ENCODE measurements around the gene USF2.
"Not testable (repeated sequence)": the region's sequence is repeated elsewhere in the genome, so short reads cannot be mapped to it uniquely, and the experiment has no call there.

The USF2 gene, protein sequence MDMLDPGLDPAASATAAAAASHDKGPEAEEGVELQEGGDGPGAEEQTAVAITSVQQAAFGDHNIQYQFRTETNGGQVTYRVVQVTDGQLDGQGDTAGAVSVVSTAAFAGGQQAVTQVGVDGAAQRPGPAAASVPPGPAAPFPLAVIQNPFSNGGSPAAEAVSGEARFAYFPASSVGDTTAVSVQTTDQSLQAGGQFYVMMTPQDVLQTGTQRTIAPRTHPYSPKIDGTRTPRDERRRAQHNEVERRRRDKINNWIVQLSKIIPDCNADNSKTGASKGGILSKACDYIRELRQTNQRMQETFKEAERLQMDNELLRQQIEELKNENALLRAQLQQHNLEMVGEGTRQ

DNA sequence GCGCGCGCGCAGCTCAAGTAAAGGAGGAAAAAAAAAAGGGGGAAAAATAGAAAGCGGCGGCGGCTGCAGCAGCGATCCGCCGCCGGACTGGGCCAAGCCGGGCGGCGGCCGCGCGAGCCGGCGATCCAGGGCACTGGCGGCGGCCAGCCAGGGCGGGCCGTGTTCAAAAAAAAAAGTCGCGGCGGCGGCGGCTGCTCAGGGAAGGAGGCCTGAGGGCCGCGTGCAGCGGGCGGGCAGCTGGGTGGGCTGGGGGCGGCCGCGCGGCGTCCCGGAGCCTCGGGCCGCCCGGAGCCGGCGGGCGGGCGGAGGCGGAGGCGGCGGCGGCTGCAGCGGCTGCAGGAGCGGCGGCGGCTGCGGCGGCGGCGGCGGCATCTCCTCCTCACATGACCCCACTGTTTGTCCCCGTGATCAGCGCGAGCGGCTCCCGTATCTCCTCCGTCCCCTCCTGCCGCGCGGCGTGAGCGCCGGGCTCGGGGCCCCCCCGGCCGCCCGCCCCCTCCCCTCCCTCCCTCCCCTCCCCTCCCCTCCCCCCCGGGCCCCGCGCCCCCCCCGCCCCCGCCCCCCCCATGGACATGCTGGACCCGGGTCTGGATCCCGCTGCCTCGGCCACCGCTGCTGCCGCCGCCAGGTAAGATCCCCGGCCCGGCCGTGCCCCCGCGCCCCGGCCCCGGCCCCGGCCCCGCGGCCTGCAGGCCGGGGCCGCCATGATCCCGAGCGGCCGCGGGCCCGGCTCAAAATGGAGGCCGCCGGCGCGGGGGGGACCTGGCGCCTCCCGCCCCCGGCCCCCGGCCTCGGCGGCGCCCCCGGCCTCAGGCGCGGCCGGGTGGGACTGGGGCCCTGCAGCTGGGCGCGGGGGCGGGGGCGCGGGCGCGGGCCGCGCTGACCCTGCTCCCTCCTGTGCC is at the start of gene USF2:
USF2 (plus strand) TSS at position 427 of the 902 bp plus-strand sequence; CDS start at position 567, 140 bp downstream.
- Histone ChIP-seq H3K9ac (ENCODE audit: low read length) (peak within 1 kb of the TSS; percentile 98), H3K4me1 (ENCODE audit: low read length) (peaks cover 47% of the 10 kb centered on the region), H3K79me2 (ENCODE audit: low read length) (peaks cover 18% of the 10 kb centered on the region), H2AFZ (ENCODE audit: low read depth, low read length) (peak within 1 kb of the TSS; percentile 32; the same call in 1 of the 2 replicates), H3K9me3 (ENCODE audit: insufficient read depth, low read length) (no peaks in the 10 kb centered on the region), H3K27me3 (ENCODE audit: low read depth, low read length) (no peaks in the 10 kb centered on the region), H4K20me1 (ENCODE audit: insufficient read depth, low read length) (no peaks in the 10 kb centered on the region), H3K36me3 (replicated peaks; ENCODE audit: low read depth, low read length) (peaks cover 40% of the 10 kb centered on the region), H3K4me3 (ENCODE audit: low read length) (peak within 1 kb of the TSS; percentile 90), H3K4me2 (ENCODE audit: low read length) (peak within 1 kb of the TSS; percentile 82), H3K27ac (ENCODE audit: low read length) (peak within 1 kb of the TSS; percentile 73)
- TF ChIP-seq, protein P1, sequence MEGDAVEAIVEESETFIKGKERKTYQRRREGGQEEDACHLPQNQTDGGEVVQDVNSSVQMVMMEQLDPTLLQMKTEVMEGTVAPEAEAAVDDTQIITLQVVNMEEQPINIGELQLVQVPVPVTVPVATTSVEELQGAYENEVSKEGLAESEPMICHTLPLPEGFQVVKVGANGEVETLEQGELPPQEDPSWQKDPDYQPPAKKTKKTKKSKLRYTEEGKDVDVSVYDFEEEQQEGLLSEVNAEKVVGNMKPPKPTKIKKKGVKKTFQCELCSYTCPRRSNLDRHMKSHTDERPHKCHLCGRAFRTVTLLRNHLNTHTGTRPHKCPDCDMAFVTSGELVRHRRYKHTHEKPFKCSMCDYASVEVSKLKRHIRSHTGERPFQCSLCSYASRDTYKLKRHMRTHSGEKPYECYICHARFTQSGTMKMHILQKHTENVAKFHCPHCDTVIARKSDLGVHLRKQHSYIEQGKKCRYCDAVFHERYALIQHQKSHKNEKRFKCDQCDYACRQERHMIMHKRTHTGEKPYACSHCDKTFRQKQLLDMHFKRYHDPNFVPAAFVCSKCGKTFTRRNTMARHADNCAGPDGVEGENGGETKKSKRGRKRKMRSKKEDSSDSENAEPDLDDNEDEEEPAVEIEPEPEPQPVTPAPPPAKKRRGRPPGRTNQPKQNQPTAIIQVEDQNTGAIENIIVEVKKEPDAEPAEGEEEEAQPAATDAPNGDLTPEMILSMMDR (IDR thresholded peaks at IDR 0.05; ENCODE audit: low read depth, low read length), result no peak
- no peak for TF ChIP-seq EZH2phosphoT487 (IDR thresholded peaks at IDR 0.05; ENCODE audit: low read depth)

DNA sequence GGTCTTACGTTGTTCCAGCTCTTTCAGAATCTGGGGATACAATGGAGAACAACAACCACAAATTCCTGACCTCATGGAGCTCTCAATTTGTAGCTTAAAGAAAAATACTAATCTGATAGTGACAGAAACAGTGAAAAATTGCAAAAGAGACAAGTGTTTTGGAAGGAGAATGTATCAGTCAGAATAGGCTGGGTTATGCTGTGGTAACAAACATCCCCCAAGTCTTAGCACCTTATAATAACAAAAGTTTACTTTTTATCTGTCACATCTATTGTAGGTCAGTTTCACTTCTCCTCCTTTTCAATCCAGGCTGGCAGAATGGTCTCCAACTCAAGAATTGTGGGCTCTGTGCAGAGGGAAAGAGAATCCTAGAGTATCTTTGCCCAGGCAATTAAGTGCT is 49.8 kb upstream of the USF2 start:
- no peaks in the 10 kb centered on the region for H4K20me1 ChIP-seq (ENCODE audit: insufficient read depth, low read length)
- no peaks in the 10 kb centered on the region for H3K36me3 ChIP-seq (replicated peaks; ENCODE audit: low read depth, low read length)
- no peaks in the 10 kb centered on the region for H3K27me3 ChIP-seq (ENCODE audit: low read depth, low read length)
- H3K27ac ChIP-seq (ENCODE audit: low read length), result no peak overlapping the region
- peaks cover 7% of the 10 kb centered on the region; the same call in 1 of the 2 replicates for H3K9me3 ChIP-seq (ENCODE audit: insufficient read depth, low read length)
- H3K79me2 ChIP-seq (ENCODE audit: low read length), result no peaks in the 10 kb centered on the region
- H2AFZ ChIP-seq (ENCODE audit: low read depth, low read length), result no peak overlapping the region
- H3K4me1 ChIP-seq (ENCODE audit: low read length), result peaks cover 22% of the 10 kb centered on the region
- H3K4me2 ChIP-seq (ENCODE audit: low read length), result no peak overlapping the region
- H3K4me3 ChIP-seq (ENCODE audit: low read length), result no peak overlapping the region
- H3K9ac ChIP-seq (ENCODE audit: low read length), result no peak overlapping the region
- TF ChIP-seq, protein P1 (IDR thresholded peaks at IDR 0.05; ENCODE audit: low read depth, low read length), result no peak
- TF ChIP-seq EZH2phosphoT487 (IDR thresholded peaks at IDR 0.05; ENCODE audit: low read depth), result no peak

DNA sequence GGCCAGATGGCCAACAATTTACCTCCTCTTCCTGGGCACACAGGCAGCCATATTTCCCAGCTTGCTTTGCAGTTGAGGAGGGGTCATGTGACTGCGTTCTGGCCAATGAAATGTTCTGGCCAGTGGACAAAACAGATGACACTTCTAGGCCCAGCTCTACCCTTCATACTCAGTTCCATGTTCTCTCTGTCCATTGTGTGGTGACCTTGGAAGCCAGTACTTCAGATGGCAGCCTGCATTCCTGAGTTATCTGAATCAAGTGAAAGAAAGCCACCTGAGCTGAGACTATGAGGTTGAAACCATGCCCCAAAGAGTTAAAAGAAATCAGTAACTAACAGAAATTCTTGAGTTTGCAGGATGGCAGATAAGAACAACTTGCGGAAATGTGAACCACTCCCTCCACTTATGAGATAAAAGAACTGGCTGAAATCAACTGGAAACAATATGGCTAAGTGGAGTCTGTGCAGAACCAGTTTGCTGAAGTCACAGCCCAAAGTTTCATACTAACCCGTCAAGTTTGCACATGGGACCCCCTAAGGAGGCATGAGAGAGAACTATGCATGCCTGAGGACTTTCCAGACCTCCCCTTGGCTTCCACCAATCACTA is 48.3 kb upstream of the USF2 start:
- H4K20me1 ChIP-seq (ENCODE audit: insufficient read depth, low read length), result no peaks in the 10 kb centered on the region
- H3K9ac ChIP-seq (ENCODE audit: low read length), result no peak overlapping the region
- no peak overlapping the region for H3K4me2 ChIP-seq (ENCODE audit: low read length)
- no peaks in the 10 kb centered on the region for H3K27me3 ChIP-seq (ENCODE audit: low read depth, low read length)
- H3K36me3 ChIP-seq (replicated peaks; ENCODE audit: low read depth, low read length), result no peaks in the 10 kb centered on the region
- no peaks in the 10 kb centered on the region for H3K79me2 ChIP-seq (ENCODE audit: low read length)
- no peak overlapping the region for H3K4me3 ChIP-seq (ENCODE audit: low read length)
- H3K9me3 ChIP-seq (ENCODE audit: insufficient read depth, low read length), result peaks cover 7% of the 10 kb centered on the region; the same call in 1 of the 2 replicates
- peaks cover 14% of the 10 kb centered on the region for H3K4me1 ChIP-seq (ENCODE audit: low read length)
- H2AFZ ChIP-seq (ENCODE audit: low read depth, low read length), result no peak overlapping the region
- no peak for TF ChIP-seq EZH2phosphoT487 (IDR thresholded peaks at IDR 0.05; ENCODE audit: low read depth)
- TF ChIP-seq, protein P1 (IDR thresholded peaks at IDR 0.05; ENCODE audit: low read depth, low read length), result no peak
- H3K27ac ChIP-seq (ENCODE audit: low read length), result no peak overlapping the region

DNA sequence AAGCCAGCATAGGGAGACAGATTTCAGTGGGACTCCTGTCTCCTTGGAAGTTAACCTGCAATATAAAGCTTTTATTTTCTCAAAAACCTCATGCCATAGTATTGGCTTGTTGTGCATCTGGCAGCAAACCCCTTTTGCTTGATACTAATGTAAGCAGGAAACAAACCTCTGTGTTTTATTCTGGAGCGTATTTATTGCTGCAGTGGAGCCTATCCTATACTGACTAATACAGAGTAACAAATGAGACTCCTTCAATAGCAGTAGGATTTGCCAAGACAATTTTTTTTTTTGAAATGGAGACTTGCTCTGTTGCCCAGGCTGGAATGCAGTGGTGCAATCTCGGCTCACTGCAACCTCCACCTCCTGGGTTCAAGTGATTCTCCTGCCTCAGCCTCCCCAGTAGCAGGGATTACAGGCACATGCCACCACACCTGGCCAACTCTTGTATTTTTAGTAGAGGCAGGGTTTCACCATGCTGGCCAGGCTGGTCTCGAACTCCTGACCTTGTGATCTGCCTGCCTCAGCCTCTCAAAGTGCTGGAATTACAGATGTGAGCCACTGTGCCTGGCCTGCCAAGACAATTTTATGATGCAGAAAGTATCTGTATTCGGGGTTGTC is 47.7 kb upstream of the USF2 start:
- not testable (repeated sequence) for H3K79me2 ChIP-seq (ENCODE audit: low read length); H4K20me1 ChIP-seq (ENCODE audit: insufficient read depth, low read length); H3K36me3 ChIP-seq (replicated peaks; ENCODE audit: low read depth, low read length); H3K4me3 ChIP-seq (ENCODE audit: low read length); H3K27ac ChIP-seq (ENCODE audit: low read length); H2AFZ ChIP-seq (ENCODE audit: low read depth, low read length); H3K4me1 ChIP-seq (ENCODE audit: low read length); H3K4me2 ChIP-seq (ENCODE audit: low read length); H3K9me3 ChIP-seq (ENCODE audit: insufficient read depth, low read length); H3K27me3 ChIP-seq (ENCODE audit: low read depth, low read length); H3K9ac ChIP-seq (ENCODE audit: low read length)
